ENCODE measurements around the gene PRR15. TPM values are rescaled to one million over a fixed set of nuclear protein-coding genes. Genes with fewer than 3 reads are reported as not detected.

The PRR15 gene
- total and polyA plus RNA-seq, 2 of the 8 experiments (the other 6 are each of a cell fraction or from before 2014, with no cell fraction given), result 4.9 to 7.9 TPM

- FAIRE-seq, result peak; percentile 62
Measured at GRCh38 chr7:29613100-29613499, 49.5 kb downstream of the PRR15 start.

More at GRCh38 chr7:29613100-29613499, 49.5 kb downstream of the PRR15 start:
- no peak overlapping the region for H2AFZ ChIP-seq (ENCODE audit: low read length)
- no peaks in the 10 kb centered on the region for H3K79me2 ChIP-seq (ENCODE audit: control insufficient read depth in 1 of 2, insufficient read depth in 2 of 2, low read length in 2 of 2)
- H3K4me2 ChIP-seq (ENCODE audit: insufficient read depth in 1 of 2, low read depth in 2 of 2, low read length in 2 of 2), result no peak overlapping the region
- no peak overlapping the region for H4K5ac ChIP-seq (ENCODE audit: insufficient read length, low read depth, low read length)
- no peak overlapping the region for H3K23ac ChIP-seq (ENCODE audit: insufficient read length)
- ChIA-PET POLR2A (ENCODE audit: partially characterized antibody) (interaction anchor here (1.0 kb wide), 1 partner anchor 10 kb away, joined by 4 read pairs; no protein-coding TSS in a partner anchor), CTCF (ENCODE audit: partially characterized antibody) (interaction anchor here (1.2 to 1.6 kb wide), 6 partner anchors 22 to 170 kb away, joined by 3 to 6 read pairs (median 4); no protein-coding TSS in a partner anchor)
- H3K9ac ChIP-seq (replicated peaks in 1 of 4; ENCODE audit: extremely low read depth in 1 of 4, low read depth in 3 of 4, low read length in 3 of 4), result no peak overlapping the region
- H3K79me1 ChIP-seq (ENCODE audit: low read depth, low read length), result no peaks in the 10 kb centered on the region
- no peak overlapping the region for H2AK5ac ChIP-seq (ENCODE audit: low read depth, low read length)
- H4K20me1 ChIP-seq (replicated peaks in 1 of 2; ENCODE audit: control insufficient read depth in 1 of 2, insufficient read depth in 2 of 2, low read length in 2 of 2), result no peaks in the 10 kb centered on the region
- H3K18ac ChIP-seq (ENCODE audit: extremely low read depth, low read length), result no peak overlapping the region
- H3K23me2 ChIP-seq (ENCODE audit: low read depth, low read length), result no peaks in the 10 kb centered on the region
- H3K4me1 ChIP-seq (replicated peaks in 1 of 4; ENCODE audit: control insufficient read depth in 3 of 4, insufficient read depth in 4 of 4, low read length in 3 of 4), result peaks cover 6 to 15% (median 7%) of the 10 kb centered on the region in 4 experiments; a peak in 5 of 7 replicates
- H4K91ac ChIP-seq (replicated peaks; ENCODE audit: insufficient read length, low read length), result no peak overlapping the region
- no peak overlapping the region for H2BK120ac ChIP-seq (replicated peaks; ENCODE audit: low read depth, low read length)
- WGBS, 2 experiments (ENCODE audit: extremely low coverage in 1 of 2, insufficient coverage in 1 of 2, insufficient read length in 1 of 2, insufficient replicate concordance in 2 of 2, low coverage in 1 of 2, low lambda C conversion rate in 2 of 2, missing lambda C conversion rate in 1 of 2), result 87% methylated on average over 3 of the region's 3 CpGs; no CpG with 5 or more reads in 1 of the 2 experiments
- no peak overlapping the region for H2BK20ac ChIP-seq (ENCODE audit: low read length)
- TF ChIP-seq TAF1 (IDR thresholded peaks at IDR 0.05; ENCODE audit: low read depth, low read length) (no peak), POLR2AphosphoS5 (IDR thresholded peaks at IDR 0.05; ENCODE audit: low read depth, low read length) (no peak), EZH2 (IDR thresholded peaks at IDR 0.05; ENCODE audit: low read depth, low read length, severe bottlenecking) (no peak), HDAC6 (IDR thresholded peaks at IDR 0.05; ENCODE audit: low read depth, low read length) (no peak), CTBP2 (IDR thresholded peaks at IDR 0.05; ENCODE audit: borderline replicate concordance, insufficient read depth, insufficient read length, low read length) (no peak), BACH1 (IDR thresholded peaks at IDR 0.05; ENCODE audit: low read length) (no peak), KDM1A (IDR thresholded peaks at IDR 0.05; ENCODE audit: borderline replicate concordance, low read length) (no peak), NRF1 (IDR thresholded peaks at IDR 0.05; ENCODE audit: low read depth, low read length) (no peak)
- no peaks in the 10 kb centered on the region for H3K9me3 ChIP-seq (ENCODE audit: insufficient read depth in 2 of 2, low read depth in 1 of 2, low read length in 1 of 2)
- H3K4ac ChIP-seq (replicated peaks; ENCODE audit: insufficient read length, low read depth, low read length), result no peak overlapping the region
- H2BK5ac ChIP-seq (ENCODE audit: low read depth, low read length), result no peak overlapping the region
- no peaks in the 10 kb centered on the region for H3K36me3 ChIP-seq (ENCODE audit: control insufficient read depth in 2 of 4, insufficient read depth in 4 of 4, low read length in 3 of 4)
- no peak overlapping the region for H3K14ac ChIP-seq (ENCODE audit: insufficient read length)
- H3K4me3 ChIP-seq (ENCODE audit: extremely low read depth in 1 of 4, insufficient read depth in 2 of 4, low read depth in 3 of 4, low read length in 4 of 4), result no peak overlapping the region
- no peak overlapping the region for H3K56ac ChIP-seq (replicated peaks; ENCODE audit: insufficient read length, low read depth, low read length)
- no peak for DNase-seq (ENCODE audit: low read depth in 1 of 2, low spot score in 2 of 2)
- no peaks in the 10 kb centered on the region for H3K27me3 ChIP-seq (replicated peaks in 1 of 4; ENCODE audit: control insufficient read depth in 3 of 4, extremely low read depth in 1 of 4, insufficient read depth in 3 of 4, low read length in 3 of 4)
- no peak overlapping the region for H3K27ac ChIP-seq (ENCODE audit: low read depth, low read length)
- no peak overlapping the region for H2BK15ac ChIP-seq (ENCODE audit: low read length)
- no peak overlapping the region for H2BK12ac ChIP-seq (ENCODE audit: low read depth, low read length)
- no peak overlapping the region for H4K8ac ChIP-seq (ENCODE audit: extremely low read depth, insufficient read depth, low read length)

All from H1 (cell line).